Stimulated activated CD8-positive, alpha-beta memory T cell treated with anti-CD3 and anti-CD28 coated beads, Interleukin-12 subunit alpha, Interleukin-12 subunit beta, amount 100 ng/mL, for 4 hours (primary cell): Measurements from ENCODE around the gene PIN4.
A peak's percentile ranks its signal among the peaks of the same experiment; 100 is the strongest.
"Not testable (repeated sequence)": the region's sequence is repeated elsewhere in the genome, so short reads cannot be mapped to it uniquely, and the experiment has no call there.

Experiments used
- DNase-seq: peaks from one replicate; pipeline ENCODE4 v3.0.0-alpha.2; 2020; ENCODE audit warnings: low read depth

The PIN4 gene

GRCh38 chrX:72202792-72203401 lies 21.3 kb downstream of the PIN4 start:
- DNase-seq = no peak

- DNase-seq = no peak
Observed at GRCh38 chrX:72203421-72203820, 21.9 kb downstream of the PIN4 start.

GRCh38 chrX:72205706-72206105 lies 24.1 kb downstream of the PIN4 start:
- no peak for DNase-seq

GRCh38 chrX:72207366-72207765 lies 25.8 kb downstream of the PIN4 start:
- no peak for DNase-seq

GRCh38 chrX:72208126-72208800 lies 26.7 kb downstream of the PIN4 start:
- no peak for DNase-seq

GRCh38 chrX:72216973-72217372 lies 35.4 kb downstream of the PIN4 start:
- no peak for DNase-seq

- DNase-seq = not testable (repeated sequence)
Observed at GRCh38 chrX:72220375-72220774, 38.8 kb downstream of the PIN4 start.

- DNase-seq = no peak
Observed at GRCh38 chrX:72230290-72230689, 48.7 kb downstream of the PIN4 start.

GRCh38 chrX:72236841-72237240 lies 55.3 kb downstream of the PIN4 start:
- no peak for DNase-seq

GRCh38 chrX:72238183-72238582 lies 56.6 kb downstream of the PIN4 start:
- DNase-seq = no peak

GRCh38 chrX:72238721-72239475 lies 57.3 kb downstream of the PIN4 start, which contains the start of gene ERCC6L:
Gene ERCC6L (minus strand): TSS chrX:72239027. CDS start chrX:72238911, 116 bp downstream.
- peak; percentile 74 for DNase-seq

GRCh38 chrX:72240976-72241375 lies 59.4 kb downstream of the PIN4 start:
- DNase-seq = no peak

GRCh38 chrX:72243472-72243871 lies 61.9 kb downstream of the PIN4 start:
- no peak for DNase-seq

GRCh38 chrX:72245461-72246089 lies 64.0 kb downstream of the PIN4 start:
- DNase-seq = no peak

GRCh38 chrX:72247206-72247942 lies 65.8 kb downstream of the PIN4 start:
- no peak for DNase-seq
